ENCODE measurements around the gene KCNQ5. TPM values are rescaled to one million over a fixed set of nuclear protein-coding genes. Genes with fewer than 3 reads are reported as not detected.
"Not testable (repeated sequence)": the region's sequence is repeated elsewhere in the genome, so short reads cannot be mapped to it uniquely, and the experiment has no call there.

KCNQ5 gene
- total RNA-seq, 8 experiments from 2014 or later, result 0.17 to 18.5 (median 1.7) TPM

GRCh38 chr6:72975352-72975752 lies 353.5 kb downstream of the KCNQ5 start:
- Histone ChIP-seq H3K4me1 (replicated peaks in 1 of 2) (no peaks in the 10 kb centered on the region), H3K4me3 (no peak overlapping the region), H3K27ac (no peak overlapping the region)
- WGBS, 10 experiments, result 44 to 100% (median 100%) methylated on average over 1 of the region's 1 CpG; no CpG with 5 or more reads in 2 of the 10 experiments
- ATAC-seq (replicated peaks in 6 of 8), result peak in 2 of 8 experiments; percentile 45 to 71
- in situ Hi-C loops (cut with MboI; ENCODE audit: low pct_unique_long_range_greater_than_20kb in 2 of 9, low sequenced_read_pairs in 9 of 9, unreplicated experiment in 9 of 9), result no loop called here

GRCh38 chr6:72976484-72976883 lies 354.6 kb downstream of the KCNQ5 start:
- WGBS, 10 experiments, result 19 to 60% (median 27%) methylated on average over 1 to 2 of the region's 2 CpGs; no CpG with 5 or more reads in 2 of the 10 experiments
- Histone ChIP-seq H3K27ac (no peak overlapping the region), H3K4me1 (replicated peaks in 1 of 2) (no peaks in the 10 kb centered on the region), H3K4me3 (no peak overlapping the region)
- ATAC-seq (replicated peaks in 6 of 8), result peak in 5 of 8 experiments; percentile 36 to 94 (median 44)
- in situ Hi-C loops (cut with MboI; ENCODE audit: low pct_unique_long_range_greater_than_20kb in 2 of 9, low sequenced_read_pairs in 9 of 9, unreplicated experiment in 9 of 9), result no loop called here

GRCh38 chr6:72977114-72977513 lies 355.2 kb downstream of the KCNQ5 start:
- peak in 1 of 8 experiments; percentile 29 for ATAC-seq (replicated peaks in 6 of 8)

GRCh38 chr6:72978808-72979207 lies 356.9 kb downstream of the KCNQ5 start:
- H3K4me3 ChIP-seq; ATAC-seq (replicated peaks in 6 of 8); H3K27ac ChIP-seq; H3K4me1 ChIP-seq (replicated peaks in 1 of 2); in situ Hi-C loops (cut with MboI; ENCODE audit: low pct_unique_long_range_greater_than_20kb in 2 of 9, low sequenced_read_pairs in 9 of 9, unreplicated experiment in 9 of 9): not testable (repeated sequence)
- WGBS, 10 experiments, result 63 to 100% (median 100%) methylated on average over 1 to 3 of the region's 3 CpGs; no CpG with 5 or more reads in 5 of the 10 experiments

More at GRCh38 chr6:72977114-72977513, 355.2 kb downstream of the KCNQ5 start:
- Histone ChIP-seq H3K27ac (no peak overlapping the region), H3K4me3 (no peak overlapping the region), H3K4me1 (replicated peaks in 1 of 2) (no peaks in the 10 kb centered on the region)
- WGBS, 10 experiments, result 40 to 100% (median 93%) methylated on average over 1 of the region's 1 CpG; no CpG with 5 or more reads in 4 of the 10 experiments
- in situ Hi-C loops (cut with MboI; ENCODE audit: low pct_unique_long_range_greater_than_20kb in 2 of 9, low sequenced_read_pairs in 9 of 9, unreplicated experiment in 9 of 9), result no loop called here

GRCh38 chr6:72984189-72984831 lies 362.4 kb downstream of the KCNQ5 start:
- H3K4me1 ChIP-seq (replicated peaks in 1 of 2); H3K4me3 ChIP-seq; in situ Hi-C loops (cut with MboI; ENCODE audit: low pct_unique_long_range_greater_than_20kb in 2 of 9, low sequenced_read_pairs in 9 of 9, unreplicated experiment in 9 of 9); H3K27ac ChIP-seq: not testable (repeated sequence)
- 33 to 78% (median 67%) methylated on average over 1 to 9 of the region's 13 CpGs; no CpG with 5 or more reads in 5 of the 10 experiments for WGBS, 10 experiments
- ATAC-seq (replicated peaks in 6 of 8), result peak in 1 of 8 experiments; percentile 23

- in situ Hi-C loops (cut with MboI; ENCODE audit: low pct_unique_long_range_greater_than_20kb in 2 of 9, low sequenced_read_pairs in 9 of 9, unreplicated experiment in 9 of 9), result no loop called here
These were observed 363.3 kb downstream of the KCNQ5 start for GRCh38 chr6:72984981-72985665.

GRCh38 chr6:72987301-72987700 lies 365.4 kb downstream of the KCNQ5 start:
- no peak overlapping the region for H3K4me3 ChIP-seq
- no peak for ATAC-seq (replicated peaks in 6 of 8)
- no peak overlapping the region for H3K27ac ChIP-seq
- in situ Hi-C loops (cut with MboI; ENCODE audit: low pct_unique_long_range_greater_than_20kb in 2 of 9, low sequenced_read_pairs in 9 of 9, unreplicated experiment in 9 of 9), result no loop called here
- 67 to 100% (median 90%) methylated on average over 1 to 9 of the region's 19 CpGs; no CpG with 5 or more reads in 1 of the 10 experiments for WGBS, 10 experiments
- no peaks in the 10 kb centered on the region for H3K4me1 ChIP-seq (replicated peaks in 1 of 2)

More at GRCh38 chr6:72984981-72985665, 363.3 kb downstream of the KCNQ5 start:
- Histone ChIP-seq H3K27ac (no peak overlapping the region), H3K4me3 (no peak overlapping the region), H3K4me1 (replicated peaks in 1 of 2) (no peaks in the 10 kb centered on the region)
- no peak for ATAC-seq (replicated peaks in 6 of 8)
- WGBS, 10 experiments, result 45 to 96% (median 93%) methylated on average over 1 to 4 of the region's 4 CpGs; no CpG with 5 or more reads in 2 of the 10 experiments

GRCh38 chr6:72999995-73000394 lies 378.1 kb downstream of the KCNQ5 start:
- in situ Hi-C loops (cut with MboI; ENCODE audit: low pct_unique_long_range_greater_than_20kb in 2 of 9, low sequenced_read_pairs in 9 of 9, unreplicated experiment in 9 of 9), result no loop called here
- Histone ChIP-seq H3K4me1 (replicated peaks in 1 of 2) (peaks cover 0 to 29% of the 10 kb centered on the region in 2 donors), H3K4me3 (no peak overlapping the region), H3K27ac (no peak overlapping the region)
- WGBS, 10 experiments, result 48 to 88% (median 73%) methylated on average over 1 to 5 of the region's 5 CpGs; no CpG with 5 or more reads in 2 of the 10 experiments
- peak in 2 of 8 experiments; percentile 28 to 62 for ATAC-seq (replicated peaks in 6 of 8)

GRCh38 chr6:73000460-73000859 lies 378.6 kb downstream of the KCNQ5 start:
- in situ Hi-C loops (cut with MboI; ENCODE audit: low pct_unique_long_range_greater_than_20kb in 2 of 9, low sequenced_read_pairs in 9 of 9, unreplicated experiment in 9 of 9), result no loop called here
- ATAC-seq (replicated peaks in 6 of 8), result peak in 2 of 8 experiments; percentile 92 to 95
- Histone ChIP-seq H3K4me1 (replicated peaks in 1 of 2) (peaks cover 0 to 34% of the 10 kb centered on the region in 2 donors), H3K27ac (no peak overlapping the region), H3K4me3 (no peak overlapping the region)
- WGBS, 10 experiments, result 33 to 100% (median 78%) methylated on average over 1 to 3 of the region's 3 CpGs; no CpG with 5 or more reads in 1 of the 10 experiments

- ATAC-seq (replicated peaks in 6 of 8), result no peak
- Histone ChIP-seq H3K4me1 (replicated peaks in 1 of 2) (peaks cover 0 to 29% of the 10 kb centered on the region in 2 donors), H3K27ac (no peak overlapping the region), H3K4me3 (no peak overlapping the region)
- in situ Hi-C loops (cut with MboI; ENCODE audit: low pct_unique_long_range_greater_than_20kb in 2 of 9, low sequenced_read_pairs in 9 of 9, unreplicated experiment in 9 of 9), result no loop called here
These were observed 380.7 kb downstream of the KCNQ5 start for GRCh38 chr6:73002588-73002987.

- Histone ChIP-seq H3K27ac (no peak overlapping the region), H3K4me1 (replicated peaks in 1 of 2) (peaks cover 0 to 25% of the 10 kb centered on the region in 2 donors), H3K4me3 (no peak overlapping the region)
- ATAC-seq (replicated peaks in 6 of 8), result no peak
- WGBS, 10 experiments, result 20 to 100% (median 72%) methylated on average over 1 to 3 of the region's 3 CpGs; no CpG with 5 or more reads in 1 of the 10 experiments
- in situ Hi-C loops (cut with MboI; ENCODE audit: low pct_unique_long_range_greater_than_20kb in 2 of 9, low sequenced_read_pairs in 9 of 9, unreplicated experiment in 9 of 9), result no loop called here
These were observed 381.4 kb downstream of the KCNQ5 start for GRCh38 chr6:73003302-73003701.

- Histone ChIP-seq H3K4me3 (no peak overlapping the region), H3K27ac (no peak overlapping the region), H3K4me1 (replicated peaks in 1 of 2) (peaks cover 0 to 16% of the 10 kb centered on the region in 2 donors)
- in situ Hi-C loops (cut with MboI; ENCODE audit: low pct_unique_long_range_greater_than_20kb in 2 of 9, low sequenced_read_pairs in 9 of 9, unreplicated experiment in 9 of 9), result no loop called here
- no peak for ATAC-seq (replicated peaks in 6 of 8)
These were observed 382.4 kb downstream of the KCNQ5 start for GRCh38 chr6:73004231-73004630.

- Histone ChIP-seq H3K4me3 (no peak overlapping the region), H3K4me1 (replicated peaks in 1 of 2) (peaks cover 0 to 14% of the 10 kb centered on the region in 2 donors), H3K27ac (no peak overlapping the region)
- ATAC-seq (replicated peaks in 6 of 8), result peak in 2 of 8 experiments; percentile 25 to 62
- 30 to 93% (median 64%) methylated on average over 2 of the region's 2 CpGs; no CpG with 5 or more reads in 1 of the 10 experiments for WGBS, 10 experiments
- in situ Hi-C loops (cut with MboI; ENCODE audit: low pct_unique_long_range_greater_than_20kb in 2 of 9, low sequenced_read_pairs in 9 of 9, unreplicated experiment in 9 of 9), result no loop called here
These were observed 383.0 kb downstream of the KCNQ5 start for GRCh38 chr6:73004861-73005260.

Measured in motor neuron (in vitro differentiated cells).